Measurements from ENCODE around the gene LRP8. TPM values are rescaled to one million over a fixed set of nuclear protein-coding genes. Genes with fewer than 3 reads are reported as not detected.

The LRP8 gene
- total and polyA plus RNA-seq, 9 of the 15 experiments (the other 6 are each of a cell fraction or from before 2014, with no cell fraction given): 7.1 to 56.1 (median 31.3) TPM

GRCh38 chr1:53367503-53368313 is 39.8 kb upstream of the LRP8 start (continued):
- no peak for TF ChIP-seq CREB5 (CRISPR knock-in tag; IDR thresholded peaks at IDR 0.05)

GRCh38 chr1:53366901-53367502 is 39.1 kb upstream of the LRP8 start:
- in situ Hi-C loops (cut with MboI): no loop called here
- no peak for ATAC-seq
- TF ChIP-seq SMARCC2 (IDR thresholded peaks at IDR 0.05; ENCODE audit: low read depth): no peak
- no peak for TF ChIP-seq POLR2A (conservative IDR thresholded peaks at IDR 0.05)
- TF ChIP-seq, protein P1, sequence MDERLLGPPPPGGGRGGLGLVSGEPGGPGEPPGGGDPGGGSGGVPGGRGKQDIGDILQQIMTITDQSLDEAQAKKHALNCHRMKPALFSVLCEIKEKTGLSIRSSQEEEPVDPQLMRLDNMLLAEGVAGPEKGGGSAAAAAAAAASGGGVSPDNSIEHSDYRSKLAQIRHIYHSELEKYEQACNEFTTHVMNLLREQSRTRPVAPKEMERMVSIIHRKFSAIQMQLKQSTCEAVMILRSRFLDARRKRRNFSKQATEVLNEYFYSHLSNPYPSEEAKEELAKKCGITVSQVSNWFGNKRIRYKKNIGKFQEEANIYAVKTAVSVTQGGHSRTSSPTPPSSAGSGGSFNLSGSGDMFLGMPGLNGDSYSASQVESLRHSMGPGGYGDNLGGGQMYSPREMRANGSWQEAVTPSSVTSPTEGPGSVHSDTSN (CRISPR knock-in tag; IDR thresholded peaks at IDR 0.05; ENCODE audit: low read depth): no peak
- TF ChIP-seq, protein P1 (tag; conservative IDR thresholded peaks at IDR 0.05; ENCODE audit: low read depth): peak; percentile 94; the same call in 1 of the 2 replicates
- no peak for TF ChIP-seq NBN (IDR thresholded peaks at IDR 0.05; ENCODE audit: low read depth)
- no peak for TF ChIP-seq TGIF2 (CRISPR knock-in tag; IDR thresholded peaks at IDR 0.05)
- 0 out of 2 replicates have a peak, but pooled peaks have one; percentile 11 for TF ChIP-seq DPF2 (IDR thresholded peaks at IDR 0.05)
- TF ChIP-seq ELK1 (CRISPR knock-in tag; IDR thresholded peaks at IDR 0.05): no peak
- 0 out of 2 replicates have a peak, but pooled peaks have one; percentile 9 for TF ChIP-seq MAFK (IDR thresholded peaks at IDR 0.05; ENCODE audit: low read length)
- no peak for TF ChIP-seq STAT5A (IDR thresholded peaks at IDR 0.05; ENCODE audit: borderline replicate concordance, low read length)
- TF ChIP-seq ELF2 (CRISPR knock-in tag; IDR thresholded peaks at IDR 0.05): no peak

More at GRCh38 chr1:53366901-53367502, 39.1 kb upstream of the LRP8 start:
- H3K4me1 ChIP-seq (replicated peaks in 1 of 2; ENCODE audit: control insufficient read depth in 2 of 2, insufficient read depth in 2 of 2, low read length in 2 of 2): peaks cover 20 to 34% of the 10 kb centered on the region in 2 experiments
- no peak for FAIRE-seq
- no peak for DNase-seq (ENCODE audit: extremely low read depth in 1 of 4, low spot score in 3 of 4)
- peaks cover 6% of the 10 kb centered on the region for H4K20me1 ChIP-seq (replicated peaks; ENCODE audit: control insufficient read depth, insufficient read depth, low read length)
- no peaks in the 10 kb centered on the region for H3K79me2 ChIP-seq (ENCODE audit: control insufficient read depth, insufficient read depth, low read length)
- H3K4me2 ChIP-seq (ENCODE audit: insufficient read depth, low read length): no peak overlapping the region
- H3K27ac ChIP-seq (ENCODE audit: extremely low read depth, low read depth, low read length): no peak overlapping the region
- WGBS (ENCODE audit: insufficient coverage, low coverage, missing lambda C conversion rate): 25% methylated on average over 12 of the region's 12 CpGs
- H3K9ac ChIP-seq (ENCODE audit: insufficient read depth in 1 of 2, low read depth in 2 of 2, low read length in 2 of 2): 0 out of 4 replicates have a peak overlapping the region, but pooled peaks of 1 of the 2 experiments have one; percentile 23
- ChIA-PET CTCF (ENCODE audit: low intra/inter-chr PET ratio) (no interaction called here), POLR2A (interaction anchor here (0.7 to 1.0 kb wide), 3 partner anchors 40 to 150 kb away, joined by 3 to 4 read pairs (median 3); no protein-coding TSS in a partner anchor)
- H3K27me3 ChIP-seq (ENCODE audit: control insufficient read depth in 2 of 2, insufficient read depth in 2 of 2, low read length in 2 of 2): peaks cover 7 to 22% of the 10 kb centered on the region in 2 experiments; a peak in 4 of 5 replicates
- H3K9me3 ChIP-seq (replicated peaks; ENCODE audit: control insufficient read depth, insufficient read depth, low read depth, low read length): no peaks in the 10 kb centered on the region
- no peak overlapping the region for H3K4me3 ChIP-seq
- H2AFZ ChIP-seq (ENCODE audit: low read depth, low read length): peak overlapping the region; percentile 14; the same call in 1 of the 2 replicates
- no TSS peak for BruUV-seq (replicated peaks)
- intact Hi-C loops (cut with micrococcal nuclease): no loop called here
- peaks cover 6% of the 10 kb centered on the region for H3K9me1 ChIP-seq (ENCODE audit: control insufficient read depth, insufficient read depth, low read length)
- no peaks in the 10 kb centered on the region for H3K36me3 ChIP-seq (ENCODE audit: control insufficient read depth, insufficient read depth, low read length)

Data from K562 (cell line).